Neural cell (in vitro differentiated cells): ENCODE data around the gene HLA-DOA. TPM values are rescaled to one million over a fixed set of nuclear protein-coding genes. Genes with fewer than 3 reads are reported as not detected.

Source experiments
- H2AFZ ChIP-seq: fragments of 200-600, 300-800 bp; sonication (generic), shearing (Covaris generic); 2 replicates; pipeline ENCODE4 v1.6.0; 2014; ENCODE audit warnings: low read depth, mild to moderate bottlenecking, antibody characterized with exemption, low read length, moderate library complexity
- H3F3A ChIP-seq: fragments of 200-600 bp; shearing (Covaris generic); 2 replicates; pipeline ENCODE4 v1.6.1; 2016; ENCODE audit warnings: mild to moderate bottlenecking, moderate library complexity, mixed read lengths, antibody characterized with exemption, low read length; ENCODE audit not compliant: insufficient read depth, poor library complexity, severe bottlenecking
- H3K27ac ChIP-seq: fragments of 200-600, 300-800 bp; sonication (generic), shearing (Covaris generic); 2 replicates; pipeline ENCODE4 v1.5.1; 2014; ENCODE audit warnings: mild to moderate bottlenecking, low read length, moderate library complexity
- H3K27me3 ChIP-seq: fragments of 300-800, 200-600 bp; sonication (generic), shearing (Covaris generic); 2 replicates; pipeline ENCODE4 v1.6.0; 2014; ENCODE audit warnings: mild to moderate bottlenecking, low read depth, low read length, moderate library complexity; ENCODE audit not compliant: insufficient read depth
- H3K36me3 ChIP-seq: fragments of 300-800, 200-600 bp; sonication (generic), shearing (Covaris generic); 2 replicates; pipeline ENCODE4 v1.5.1; 2014; ENCODE audit warnings: mild to moderate bottlenecking, antibody characterized with exemption, low read length, moderate library complexity; ENCODE audit not compliant: insufficient read depth
- H3K4me2 ChIP-seq: fragments of 300-800, 200-600 bp; sonication (generic), shearing (Covaris generic); 2 replicates; pipeline ENCODE4 v1.6.0; 2014; ENCODE audit warnings: mild to moderate bottlenecking, low read length
- H3K4me3 ChIP-seq: fragments of 300-800, 200-600 bp; sonication (generic), shearing (Covaris generic); 2 replicates; pipeline ENCODE4 v1.5.1; 2014; ENCODE audit warnings: mild to moderate bottlenecking, low read length, moderate library complexity
- H3K79me2 ChIP-seq: fragments of 200-600 bp; shearing (Covaris generic); replicated peaks from 2 replicates; pipeline ENCODE4 v1.6.0; 2014; ENCODE audit warnings: mild to moderate bottlenecking, low read length, moderate library complexity; ENCODE audit not compliant: insufficient read depth
- H3K9ac ChIP-seq: fragments of 300-800, 200-600 bp; sonication (generic), shearing (Covaris generic); 2 replicates; pipeline ENCODE4 v1.6.1; 2016; ENCODE audit warnings: mild to moderate bottlenecking, low read length, mixed read lengths
- H3K9me2 ChIP-seq: fragments of 200-600 bp; shearing (Covaris generic); 2 replicates; pipeline ENCODE4 v1.6.1; 2016; ENCODE audit warnings: mild to moderate bottlenecking, low read length, mixed read lengths; ENCODE audit not compliant: insufficient read depth
- H3K9me3 ChIP-seq: fragments of 200-600, 300-800 bp; sonication (generic), shearing (Covaris generic); 2 replicates; pipeline ENCODE4 v1.6.1; 2016; ENCODE audit warnings: mild to moderate bottlenecking, mixed run types, low read length, moderate library complexity, mixed read lengths
- H4K20me1 ChIP-seq: fragments of 200-600 bp; shearing (Covaris generic); 2 replicates; pipeline ENCODE4 v1.6.1; 2016; ENCODE audit warnings: mild to moderate bottlenecking, mixed run types; ENCODE audit not compliant: insufficient read depth
- CTCF ChIP-seq: fragments of 450-650 bp; IDR thresholded peaks from 2 replicates; pipeline ENCODE4 v1.5.1; 2014; ENCODE audit warnings: antibody characterized with exemption, mild to moderate bottlenecking, moderate library complexity; ENCODE audit not compliant: poor library complexity, severe bottlenecking
- EP300 ChIP-seq: fragments of 450-650 bp; conservative IDR thresholded peaks from 2 replicates; pipeline ENCODE4 v1.6.1; 2014; ENCODE audit warnings: antibody characterized with exemption, mild to moderate bottlenecking, moderate library complexity; ENCODE audit not compliant: poor library complexity, severe bottlenecking
- EZH2 ChIP-seq: fragments of 200-600, 300-800 bp; shearing (Covaris generic), sonication (generic); IDR thresholded peaks from 2 replicates; pipeline ENCODE4 v1.6.1; 2014; ENCODE audit warnings: antibody characterized with exemption, low read length, borderline replicate concordance, mild to moderate bottlenecking; ENCODE audit not compliant: insufficient read depth, poor library complexity, severe bottlenecking
- MXI1 ChIP-seq: fragments of 450-650 bp; conservative IDR thresholded peaks from 2 replicates; pipeline ENCODE4 v1.6.1; 2014; ENCODE audit warnings: antibody characterized with exemption, mild to moderate bottlenecking; ENCODE audit not compliant: poor library complexity, severe bottlenecking
- POLR2AphosphoS5 ChIP-seq: IDR thresholded peaks from 2 replicates; pipeline ENCODE4 v1.6.1; 2012
- RAD21 ChIP-seq: fragments of 450-650 bp; conservative IDR thresholded peaks from 2 replicates; pipeline ENCODE4 v1.6.1; 2014; ENCODE audit warnings: antibody characterized with exemption, mild to moderate bottlenecking, moderate library complexity
- REST ChIP-seq: IDR thresholded peaks from 2 replicates; pipeline ENCODE4 v1.6.1; 2012; ENCODE audit warnings: borderline replicate concordance
- SMC3 ChIP-seq: fragments of 450-650 bp; conservative IDR thresholded peaks from 2 replicates; pipeline ENCODE4 v1.6.1; 2014; ENCODE audit warnings: antibody characterized with exemption, mild to moderate bottlenecking, moderate library complexity; ENCODE audit not compliant: poor library complexity
- TAF1 ChIP-seq: IDR thresholded peaks from 2 replicates; pipeline ENCODE4 v1.6.1; 2012; ENCODE audit warnings: low read depth
- polyA plus RNA-seq: library from polyadenylated mRNA; depleted of rRNA; stranded (reverse); fragments of >200 nt; gene quantifications from 2 replicates; pipeline ENCODE4 v1.2.3, GENCODE V29; 2014

Gene HLA-DOA
- polyA plus RNA-seq, 1 donor from 2014 or later: 0.07 TPM

DNA sequence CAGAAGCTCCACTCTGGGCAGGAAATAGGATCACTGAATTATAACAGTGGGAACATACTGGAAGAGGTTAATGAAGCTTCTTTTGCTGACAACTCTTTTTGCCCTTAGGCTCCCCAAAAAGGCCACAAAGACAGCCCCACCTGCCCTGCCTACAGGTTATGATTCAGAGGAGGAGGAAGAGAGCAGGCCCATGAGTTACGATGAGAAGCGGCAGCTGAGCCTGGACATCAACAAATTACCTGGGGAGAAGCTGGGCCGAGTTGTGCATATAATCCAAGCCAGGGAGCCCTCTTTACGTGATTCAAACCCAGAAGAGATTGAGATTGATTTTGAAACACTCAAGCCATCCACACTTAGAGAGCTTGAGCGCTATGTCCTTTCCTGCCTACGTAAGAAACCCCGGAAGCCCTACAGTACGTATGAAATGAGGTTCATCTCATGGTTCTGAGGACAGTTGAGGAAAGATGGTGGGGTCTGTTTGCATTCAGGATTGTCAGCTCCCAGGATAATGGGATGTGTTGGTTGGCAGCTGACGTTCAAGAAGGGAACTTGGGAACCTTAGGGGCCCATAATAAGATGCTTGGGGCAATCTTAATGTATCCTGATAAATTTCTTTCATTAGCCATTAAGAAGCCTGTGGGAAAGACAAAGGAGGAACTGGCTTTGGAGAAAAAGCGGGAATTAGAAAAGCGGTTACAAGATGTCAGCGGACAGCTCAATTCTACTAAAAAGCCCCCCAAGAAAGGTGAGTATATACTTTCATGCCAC is 29.5 kb downstream of the HLA-DOA start:
- peaks cover 38% of the 10 kb centered on the region for H4K20me1 ChIP-seq
- H3F3A ChIP-seq: peaks cover 4% of the 10 kb centered on the region
- no peaks in the 10 kb centered on the region for H3K9me3 ChIP-seq
- no peaks in the 10 kb centered on the region for H3K27me3 ChIP-seq
- no peak overlapping the region for H3K9ac ChIP-seq
- no peak overlapping the region for H2AFZ ChIP-seq
- no peaks in the 10 kb centered on the region for H3K9me2 ChIP-seq
- TF ChIP-seq TAF1 (no peak), REST (no peak), POLR2AphosphoS5 (no peak), RAD21 (no peak), EP300 (no peak), CTCF (no peak), SMC3 (no peak), EZH2 (no peak), MXI1 (no peak)
- no peak overlapping the region for H3K27ac ChIP-seq
- H3K36me3 ChIP-seq: peaks cover 22% of the 10 kb centered on the region
- no peak overlapping the region for H3K4me3 ChIP-seq
- no peak overlapping the region for H3K4me2 ChIP-seq
- peaks cover 40% of the 10 kb centered on the region for H3K79me2 ChIP-seq

DNA sequence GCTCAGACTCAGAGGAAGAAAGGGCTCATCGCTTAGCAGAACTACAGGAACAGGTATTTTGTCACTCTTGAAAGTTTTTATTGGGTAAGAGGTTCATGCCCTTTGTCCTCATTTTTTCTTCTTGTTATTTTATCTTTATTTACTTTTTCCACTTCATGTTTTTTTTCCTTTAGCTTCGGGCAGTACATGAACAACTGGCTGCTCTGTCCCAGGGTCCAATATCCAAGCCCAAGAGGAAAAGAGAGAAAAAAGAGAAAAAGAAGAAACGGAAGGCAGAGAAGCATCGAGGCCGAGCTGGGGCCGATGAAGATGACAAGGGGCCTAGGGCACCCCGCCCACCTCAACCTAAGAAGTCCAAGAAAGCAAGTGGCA is 31.5 kb downstream of the HLA-DOA start:
- Histone ChIP-seq H4K20me1 (peaks cover 57% of the 10 kb centered on the region), H3K9me3 (no peaks in the 10 kb centered on the region), H3K4me3 (no peak overlapping the region), H3K27ac (no peak overlapping the region), H3K79me2 (peaks cover 60% of the 10 kb centered on the region), H3K36me3 (peaks cover 27% of the 10 kb centered on the region), H3K9me2 (no peaks in the 10 kb centered on the region), H3K27me3 (no peaks in the 10 kb centered on the region), H3K4me2 (no peak overlapping the region), H3K9ac (no peak overlapping the region), H2AFZ (no peak overlapping the region), H3F3A (peaks cover 4% of the 10 kb centered on the region)
- TF ChIP-seq EP300: no peak
- no peak for TF ChIP-seq RAD21
- no peak for TF ChIP-seq TAF1
- TF ChIP-seq MXI1: no peak
- TF ChIP-seq REST: no peak
- no peak for TF ChIP-seq EZH2
- no peak for TF ChIP-seq POLR2AphosphoS5
- no peak for TF ChIP-seq CTCF
- no peak for TF ChIP-seq SMC3
